Cardiac septum (tissue), 1 donor: ENCODE results near the gene GABBR2. TPM values are rescaled to one million over a fixed set of nuclear protein-coding genes. Genes with fewer than 3 reads are reported as not detected.
A peak's percentile ranks its signal among the peaks of the same experiment; 100 is the strongest.

Source experiments
- DNase-seq: peaks from one replicate; pipeline ENCODE4 v3.0.0-alpha.2; 2020; ENCODE audit warnings: low spot score
- intact Hi-C: fragments of 100-400 bp; cut with DNase I; formaldehyde crosslinking; loops from one replicate; pipeline ENCODE4 v1.14.0; 2022
- total RNA-seq: library from RNA; stranded (reverse); fragmentation: NEBNext Ultra II Directional; extraction: Animal tissue kit (Norgen Biotek cat#: 25700); gene quantifications from one replicate; pipeline ENCODE4 v1.2.1, GENCODE V29; 2021
- donor health status: DM: no; HTN: no; CAD: no.

GABBR2 gene
- total RNA-seq, 1 donor from 2014 or later, result 1.1 TPM

GRCh38 chr9:98248737-98249474 is 459.8 kb downstream of the GABBR2 start:
- DNase-seq, result peak; percentile 91
- intact Hi-C loops, result no loop called here

- intact Hi-C loops, result no loop called here
- no peak for DNase-seq
These were observed 460.7 kb downstream of the GABBR2 start for GRCh38 chr9:98247831-98248657.

- intact Hi-C loops, result no loop called here
- no peak for DNase-seq
These were observed 466.3 kb downstream of the GABBR2 start for GRCh38 chr9:98242426-98242825.

GRCh38 chr9:98241357-98242300 is 467.1 kb downstream of the GABBR2 start:
- intact Hi-C loops, result no loop called here
- no peak for DNase-seq

- no peak for DNase-seq
- intact Hi-C loops, result no loop called here
These were observed 468.3 kb downstream of the GABBR2 start for GRCh38 chr9:98240475-98240874.

Other genes starting within 250 kb of the GABBR2 start
- gene ANKS6, start 87.6 kb upstream of the GABBR2 start, total RNA-seq, result 7.6 TPM
- 0.38 TPM for gene GALNT12, start 98.7 kb upstream of the GABBR2 start, total RNA-seq
- gene COL15A1, start 235.0 kb upstream of the GABBR2 start, total RNA-seq, result 49.4 TPM